IMR-90 (cell line): ENCODE data around the gene DEF6. TPM values are rescaled to one million over a fixed set of nuclear protein-coding genes. Genes with fewer than 3 reads are reported as not detected.

Experiments used
- ATAC-seq: fragments of 200-7000 bp; cut with Tn5 transposase; 2 replicates; pipeline ENCODE4 v1.9.1; 2020; ENCODE audit warnings: low read depth, mild to moderate bottlenecking, moderate library complexity
- BruUV-seq: library from RNA; stranded (reverse); fragments of 400-500 nt; replicated peaks from 2 replicates; lab custom pipeline; 2021; lab: Mats Ljungman, UMichigan
- CTCF ChIA-PET: fragments of 300-600 bp; formaldehyde crosslinking; extraction: SDS; loops from one replicate; lab custom pipeline; 2021; ENCODE audit warnings: antibody characterized with exemption; lab: Yijun Ruan, JAX
- POLR2A ChIA-PET: fragments of 300-600 bp; sonication (Branson Sonifier 250); formaldehyde crosslinking; loops from one replicate; lab custom pipeline; 2022; ENCODE audit warnings: antibody characterized with exemption; ENCODE audit not compliant: unreplicated experiment; lab: Charles Lee
- DNase-seq: peaks from one replicate; pipeline ENCODE4 v3.0.0; 2013
- H2AFZ ChIP-seq: replicated peaks from 2 replicates; pipeline ENCODE3; 2013; ENCODE audit warnings: low read length, mild to moderate bottlenecking; ENCODE audit not compliant: poor library complexity
- H2AK5ac ChIP-seq: 2 replicates; pipeline ENCODE4 v1.6.1; 2013; ENCODE audit warnings: low read depth, low read length, inconsistent platforms
- H2AK9ac ChIP-seq: replicated peaks from 2 replicates; pipeline ENCODE3; 2013; ENCODE audit warnings: mild to moderate bottlenecking, low read depth, low read length, moderate library complexity; ENCODE audit not compliant: poor library complexity
- H2BK120ac ChIP-seq: 2 replicates; pipeline ENCODE4 v1.6.1; 2013; ENCODE audit warnings: low read depth, low read length, inconsistent platforms
- H2BK15ac ChIP-seq: 3 replicates; pipeline ENCODE4 v1.6.1; 2013; ENCODE audit warnings: low read depth, low read length, inconsistent platforms
- H2BK20ac ChIP-seq: 2 replicates; pipeline ENCODE4 v1.6.1; 2013; ENCODE audit warnings: low read depth, mild to moderate bottlenecking, inconsistent platforms, low read length, moderate library complexity
- H2BK5ac ChIP-seq: 2 replicates; pipeline ENCODE4 v1.6.1; 2013; ENCODE audit warnings: mild to moderate bottlenecking, low read depth, low read length, inconsistent platforms; ENCODE audit not compliant: poor library complexity, severe bottlenecking
- H3K14ac ChIP-seq: replicated peaks from 2 replicates; pipeline ENCODE4 v1.6.1; 2013; ENCODE audit warnings: low read depth, low read length, inconsistent platforms
- H3K18ac ChIP-seq: 2 replicates; pipeline ENCODE4 v1.6.1; 2013; ENCODE audit warnings: low read depth, low read length, control low read depth
- H3K23ac ChIP-seq: 2 replicates; pipeline ENCODE4 v1.6.1; 2013; ENCODE audit warnings: low read depth, low read length, inconsistent platforms
- H3K27ac ChIP-seq: 2 replicates; pipeline ENCODE4 v1.5.1; 2013; ENCODE audit warnings: mild to moderate bottlenecking, control low read depth, low read length; ENCODE audit not compliant: insufficient read depth
- H3K27me3 ChIP-seq: 2 replicates; pipeline ENCODE4 v1.6.1; 2013; ENCODE audit warnings: low read length; ENCODE audit not compliant: control insufficient read depth, insufficient read depth
- H3K36me3 ChIP-seq: 2 replicates; pipeline ENCODE4 v1.6.1; 2013; ENCODE audit warnings: low read length, mixed read lengths; ENCODE audit not compliant: control insufficient read depth, insufficient read depth
- H3K4ac ChIP-seq: 2 replicates; pipeline ENCODE4 v1.6.1; 2013; ENCODE audit warnings: low read depth, low read length, inconsistent platforms
- H3K4me1 ChIP-seq: 2 replicates; pipeline ENCODE4 v1.6.1; 2013; ENCODE audit warnings: low read length, mixed read lengths; ENCODE audit not compliant: control insufficient read depth, insufficient read depth
- H3K4me2 ChIP-seq: 2 replicates; pipeline ENCODE4 v1.6.1; 2013; ENCODE audit warnings: low read depth, mild to moderate bottlenecking, control low read depth, low read length, moderate library complexity
- H3K4me3 ChIP-seq: 2 replicates; pipeline ENCODE4 v1.5.1; 2013; ENCODE audit warnings: low read depth, mild to moderate bottlenecking, control low read depth, low read length, moderate library complexity; ENCODE audit not compliant: insufficient read depth
- H3K56ac ChIP-seq: 2 replicates; pipeline ENCODE4 v1.6.1; 2013; ENCODE audit warnings: low read length, inconsistent platforms; ENCODE audit not compliant: insufficient read depth; ENCODE audit errors: extremely low read depth
- H3K79me1 ChIP-seq, 2 experiments: 2 replicates each; pipeline ENCODE4 v1.6.1; 2013; ENCODE audit warnings: low read length in 2 of 2, inconsistent platforms in 1 of 2, low read depth in 1 of 2
- H3K9ac ChIP-seq: 2 replicates; pipeline ENCODE4 v1.6.1; 2013; ENCODE audit warnings: low read depth, low read length, control low read depth
- H3K9me1 ChIP-seq: 2 replicates; pipeline ENCODE4 v1.6.1; 2013; ENCODE audit warnings: low read length, inconsistent platforms; ENCODE audit not compliant: insufficient read depth
- H3K9me3 ChIP-seq: 2 replicates; pipeline ENCODE4 v1.6.1; 2013; ENCODE audit warnings: low read length; ENCODE audit not compliant: control insufficient read depth, insufficient read depth
- H4K20me1 ChIP-seq: 2 replicates; pipeline ENCODE4 v1.6.1; 2013; ENCODE audit warnings: low read length, inconsistent platforms; ENCODE audit not compliant: insufficient read depth
- H4K5ac ChIP-seq: 2 replicates; pipeline ENCODE4 v1.6.1; 2013; ENCODE audit warnings: mild to moderate bottlenecking, low read depth, low read length, control low read depth
- H4K8ac ChIP-seq, 2 experiments: 2 replicates each; pipeline ENCODE4 v1.6.1; 2013; ENCODE audit warnings: low read depth in 2 of 2, low read length in 2 of 2, control low read depth in 1 of 2, inconsistent platforms in 1 of 2
- H4K91ac ChIP-seq: 2 replicates; pipeline ENCODE4 v1.6.1; 2013; ENCODE audit warnings: low read depth, low read length, inconsistent platforms; ENCODE audit not compliant: insufficient read depth
- CHD1 ChIP-seq: IDR thresholded peaks from 2 replicates; pipeline ENCODE4 v1.6.1; 2012; ENCODE audit warnings: low read depth, low read length, improper control_type of control experiment
- CTCF ChIP-seq: conservative IDR thresholded peaks from 2 replicates; pipeline ENCODE4 v1.5.1; 2012; ENCODE audit warnings: mild to moderate bottlenecking, low read depth, low read length, improper control_type of control experiment
- FOS ChIP-seq: fragments of 150-350 bp; IDR thresholded peaks from 2 replicates; pipeline ENCODE4 v1.6.1; 2016; ENCODE audit warnings: low read depth, low read length
- MAZ ChIP-seq: IDR thresholded peaks from 2 replicates; pipeline ENCODE4 v1.6.1; 2012; ENCODE audit warnings: low read depth, mild to moderate bottlenecking, low read length, improper control_type of control experiment, moderate library complexity, borderline replicate concordance
- RAD21 ChIP-seq: IDR thresholded peaks from 2 replicates; pipeline ENCODE4 v1.6.1; 2012; ENCODE audit warnings: low read length, improper control_type of control experiment
- RCOR1 ChIP-seq: IDR thresholded peaks from 2 replicates; pipeline ENCODE4 v1.6.1; 2012; ENCODE audit warnings: mild to moderate bottlenecking, low read length, improper control_type of control experiment; ENCODE audit not compliant: insufficient replicate concordance
- SMC3 ChIP-seq: fragments of 150-350 bp; IDR thresholded peaks from 2 replicates; pipeline ENCODE4 v1.6.1; 2016; ENCODE audit warnings: low read depth, mild to moderate bottlenecking, antibody characterized with exemption, low read length, moderate library complexity
- dilution Hi-C: fragments of 300-500 bp; cut with HindIII; formaldehyde crosslinking; loops from one replicate; pipeline ENCODE4 v1.14.3; 2018; ENCODE audit warnings: low sequenced_read_pairs; ENCODE audit not compliant: unreplicated experiment
- in situ Hi-C: fragments of 300-500 bp; cut with MboI; formaldehyde crosslinking; loops from 3 replicates; pipeline ENCODE4 v1.14.3; 2019; ENCODE audit warnings: low sequenced_read_pairs, inconsistent platforms, mixed read lengths
- intact Hi-C: fragments of 100-400 bp; cut with micrococcal nuclease; formaldehyde crosslinking; loops from 2 replicates; pipeline ENCODE4 v1.10.0; 2022
- polyA plus RNA-seq, 3 experiments: library from polyadenylated mRNA; depleted of rRNA; stranded (reverse); fragments of >200 nt; gene quantifications; 2 replicates each; pipeline ENCODE4 v1.2.3, GENCODE V29; 2012; ENCODE audit warnings: low replicate concordance in 1 of 3
- total RNA-seq: library from RNA; depleted of rRNA; stranded (reverse); fragments of >200 nt; gene quantifications from 2 replicates; pipeline ENCODE4 v1.2.3, GENCODE V29; 2012
- TF ChIP-seq, protein P1 (sequence below): fragments of 150-350 bp; IDR thresholded peaks from 2 replicates; pipeline ENCODE4 v1.6.1; 2016; ENCODE audit warnings: low read depth, mild to moderate bottlenecking, low read length, moderate library complexity, borderline replicate concordance

The DEF6 gene
- total and polyA plus RNA-seq, 2 of the 4 experiments (the other 2 are of a cell fraction): 2.5 to 4.2 TPM

GRCh38 chr6:35300848-35301247, 3.2 kb downstream of the DEF6 start:
- Histone ChIP-seq H3K9me1 (peaks cover 4% of the 10 kb centered on the region; the same call in 1 of the 2 replicates), H3K18ac (no peak overlapping the region), H3K36me3 (peaks cover 4% of the 10 kb centered on the region; the same call in 1 of the 2 replicates), H3K79me1 (no peaks in the 10 kb centered on the region), H2AFZ (no peak overlapping the region), H3K4me1 (peaks cover 7% of the 10 kb centered on the region), H2AK9ac (no peak overlapping the region), H4K91ac (no peak overlapping the region), H3K4me3 (no peak overlapping the region), H4K8ac (no peak overlapping the region), H4K5ac (no peak overlapping the region), H2BK15ac (no peak overlapping the region), H2BK20ac (no peak overlapping the region), H3K23ac (no peak overlapping the region), H3K9me3 (no peaks in the 10 kb centered on the region), H3K56ac (no peak overlapping the region), H4K20me1 (no peaks in the 10 kb centered on the region), H3K4ac (no peak overlapping the region), H3K4me2 (no peak overlapping the region), H3K14ac (no peak overlapping the region), H2BK120ac (no peak overlapping the region), H2BK5ac (no peak overlapping the region), H2AK5ac (no peak overlapping the region), H3K27ac (no peak overlapping the region), H3K9ac (no peak overlapping the region), H3K27me3 (no peaks in the 10 kb centered on the region)
- in situ Hi-C loops: loop anchor here (25.0 kb wide), 1 partner anchor 436 kb away; the partner anchor contains the start of gene ARMC12
- no peak for ATAC-seq
- dilution Hi-C loops: no loop called here
- no peak for DNase-seq
- ChIA-PET POLR2A (no interaction called here), CTCF (no interaction called here)
- intact Hi-C loops: no loop called here
- no peak for TF ChIP-seq FOS
- no peak for TF ChIP-seq RAD21
- TF ChIP-seq MAZ: no peak
- TF ChIP-seq SMC3: no peak
- no peak for TF ChIP-seq CHD1
- TF ChIP-seq CTCF: no peak
- TF ChIP-seq, protein P1, sequence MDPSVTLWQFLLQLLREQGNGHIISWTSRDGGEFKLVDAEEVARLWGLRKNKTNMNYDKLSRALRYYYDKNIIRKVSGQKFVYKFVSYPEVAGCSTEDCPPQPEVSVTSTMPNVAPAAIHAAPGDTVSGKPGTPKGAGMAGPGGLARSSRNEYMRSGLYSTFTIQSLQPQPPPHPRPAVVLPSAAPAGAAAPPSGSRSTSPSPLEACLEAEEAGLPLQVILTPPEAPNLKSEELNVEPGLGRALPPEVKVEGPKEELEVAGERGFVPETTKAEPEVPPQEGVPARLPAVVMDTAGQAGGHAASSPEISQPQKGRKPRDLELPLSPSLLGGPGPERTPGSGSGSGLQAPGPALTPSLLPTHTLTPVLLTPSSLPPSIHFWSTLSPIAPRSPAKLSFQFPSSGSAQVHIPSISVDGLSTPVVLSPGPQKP: no peak
- no peak for TF ChIP-seq RCOR1
- no TSS peak for BruUV-seq
